Kidney epithelial cell (primary cell): ENCODE data around the gene ST6GALNAC5. TPM values are rescaled to one million over a fixed set of nuclear protein-coding genes. Genes with fewer than 3 reads are reported as not detected.

Source experiments
- DNase-seq: peaks from one replicate; pipeline ENCODE4 v3.0.0-alpha.2; 2010; ENCODE audit warnings: low read depth
- H3K27me3 ChIP-seq: 2 replicates; pipeline ENCODE4 v1.6.0; 2011; ENCODE audit warnings: low read length; ENCODE audit not compliant: control insufficient read depth, insufficient read depth
- H3K36me3 ChIP-seq: 2 replicates; pipeline ENCODE4 v1.5.1; 2011; ENCODE audit warnings: low read length; ENCODE audit not compliant: control insufficient read depth, insufficient read depth
- H3K4me3 ChIP-seq: 2 replicates; pipeline ENCODE4 v1.5.1; 2011; ENCODE audit warnings: low read depth, mild to moderate bottlenecking, control low read depth, low read length
- total RNA-seq: library from RNA; depleted of rRNA; stranded (reverse); fragments of >200 nt; gene quantifications from 2 replicates; pipeline ENCODE4 v1.2.3, GENCODE V29; 2015
- TF ChIP-seq, protein P1 (sequence below): IDR thresholded peaks from 2 replicates; pipeline ENCODE4 v1.5.1; 2011; ENCODE audit warnings: mild to moderate bottlenecking, moderate library complexity, low read length, control low read depth, inconsistent platforms; ENCODE audit not compliant: insufficient read depth, poor library complexity, severe bottlenecking

ST6GALNAC5 gene
- total RNA-seq, 1 donor from 2014 or later: 9.4 TPM

DNA sequence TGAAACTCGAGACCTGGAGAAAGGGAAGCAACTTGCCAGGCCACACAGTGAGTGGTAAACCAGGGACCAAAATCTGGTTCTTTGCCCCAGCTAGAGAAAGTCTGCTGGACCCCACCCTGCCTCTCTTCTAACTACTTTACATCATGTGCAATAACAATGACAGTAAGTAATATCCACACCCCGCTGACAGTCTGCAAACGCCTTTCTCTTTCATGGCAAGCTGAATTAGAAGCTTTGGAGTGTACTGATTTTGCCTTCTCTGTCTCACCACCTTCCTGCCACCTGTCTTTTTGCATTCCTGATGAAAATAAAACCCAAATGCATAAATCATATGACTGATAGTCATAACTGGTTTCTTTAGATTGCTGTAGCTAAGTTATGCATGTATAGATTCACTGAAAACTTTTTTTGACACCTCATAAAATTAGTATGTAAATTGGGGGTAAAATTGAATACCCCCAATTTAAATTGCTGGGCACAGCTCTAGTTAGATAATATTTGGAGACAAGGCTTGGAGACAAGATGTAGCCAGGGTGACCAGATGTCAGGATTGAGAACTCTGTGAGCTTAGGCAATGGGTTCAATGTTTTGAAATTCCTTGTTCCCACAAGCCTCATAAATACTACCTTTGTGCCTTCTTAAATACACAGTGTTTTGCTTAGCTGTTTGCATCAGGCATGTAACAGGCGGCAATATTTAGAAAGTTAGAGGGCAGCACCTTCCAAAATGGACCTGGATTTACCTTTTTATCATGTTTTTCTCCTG is 73.5 kb downstream of the ST6GALNAC5 start:
- TF ChIP-seq, protein P1, sequence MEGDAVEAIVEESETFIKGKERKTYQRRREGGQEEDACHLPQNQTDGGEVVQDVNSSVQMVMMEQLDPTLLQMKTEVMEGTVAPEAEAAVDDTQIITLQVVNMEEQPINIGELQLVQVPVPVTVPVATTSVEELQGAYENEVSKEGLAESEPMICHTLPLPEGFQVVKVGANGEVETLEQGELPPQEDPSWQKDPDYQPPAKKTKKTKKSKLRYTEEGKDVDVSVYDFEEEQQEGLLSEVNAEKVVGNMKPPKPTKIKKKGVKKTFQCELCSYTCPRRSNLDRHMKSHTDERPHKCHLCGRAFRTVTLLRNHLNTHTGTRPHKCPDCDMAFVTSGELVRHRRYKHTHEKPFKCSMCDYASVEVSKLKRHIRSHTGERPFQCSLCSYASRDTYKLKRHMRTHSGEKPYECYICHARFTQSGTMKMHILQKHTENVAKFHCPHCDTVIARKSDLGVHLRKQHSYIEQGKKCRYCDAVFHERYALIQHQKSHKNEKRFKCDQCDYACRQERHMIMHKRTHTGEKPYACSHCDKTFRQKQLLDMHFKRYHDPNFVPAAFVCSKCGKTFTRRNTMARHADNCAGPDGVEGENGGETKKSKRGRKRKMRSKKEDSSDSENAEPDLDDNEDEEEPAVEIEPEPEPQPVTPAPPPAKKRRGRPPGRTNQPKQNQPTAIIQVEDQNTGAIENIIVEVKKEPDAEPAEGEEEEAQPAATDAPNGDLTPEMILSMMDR: no peak
- Histone ChIP-seq H3K27me3 (no peaks in the 10 kb centered on the region), H3K4me3 (no peak overlapping the region), H3K36me3 (no peaks in the 10 kb centered on the region)
- no peak for DNase-seq

- H3K27me3 ChIP-seq: no peaks in the 10 kb centered on the region
- DNase-seq: no peak
- TF ChIP-seq, protein P1: no peak
These were observed 75.3 kb downstream of the ST6GALNAC5 start for GRCh38 chr1:76942549-76942948.

DNA sequence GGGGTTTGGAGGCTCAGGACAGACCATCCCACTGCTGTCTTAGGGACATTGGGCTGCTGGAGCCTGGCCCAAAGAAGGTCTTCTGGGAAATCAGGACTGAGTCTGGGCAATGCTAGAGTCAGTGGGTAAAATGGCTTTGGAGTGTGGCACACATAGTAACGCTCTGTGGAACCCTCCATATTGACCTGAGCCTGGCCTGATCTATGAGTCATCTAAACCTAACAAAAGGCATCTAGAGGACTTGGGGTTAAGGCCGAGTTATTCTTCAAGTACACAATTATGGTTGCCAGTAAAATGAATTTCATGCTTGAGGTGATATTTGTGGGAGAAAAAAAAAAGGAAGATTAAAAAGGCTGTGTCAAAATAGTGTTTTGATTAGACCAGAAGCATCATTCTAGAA is 77.7 kb downstream of the ST6GALNAC5 start:
- no peaks in the 10 kb centered on the region for H3K36me3 ChIP-seq
- H3K4me3 ChIP-seq: no peak overlapping the region
- no peak for DNase-seq
- no peaks in the 10 kb centered on the region for H3K27me3 ChIP-seq
- TF ChIP-seq, protein P1: no peak

More at GRCh38 chr1:76942549-76942948, 75.3 kb downstream of the ST6GALNAC5 start:
- no peaks in the 10 kb centered on the region for H3K36me3 ChIP-seq
- no peak overlapping the region for H3K4me3 ChIP-seq

- DNase-seq: no peak
- TF ChIP-seq, protein P1: no peak
- H3K36me3 ChIP-seq: no peaks in the 10 kb centered on the region
- no peaks in the 10 kb centered on the region for H3K27me3 ChIP-seq
- no peak overlapping the region for H3K4me3 ChIP-seq
These were observed 81.6 kb downstream of the ST6GALNAC5 start for GRCh38 chr1:76948846-76949245.

- peak; percentile 50 for DNase-seq
- Histone ChIP-seq H3K36me3 (no peaks in the 10 kb centered on the region), H3K4me3 (no peak overlapping the region), H3K27me3 (no peaks in the 10 kb centered on the region)
- TF ChIP-seq, protein P1: no peak
These were observed 82.2 kb downstream of the ST6GALNAC5 start for GRCh38 chr1:76949503-76949902.

DNA sequence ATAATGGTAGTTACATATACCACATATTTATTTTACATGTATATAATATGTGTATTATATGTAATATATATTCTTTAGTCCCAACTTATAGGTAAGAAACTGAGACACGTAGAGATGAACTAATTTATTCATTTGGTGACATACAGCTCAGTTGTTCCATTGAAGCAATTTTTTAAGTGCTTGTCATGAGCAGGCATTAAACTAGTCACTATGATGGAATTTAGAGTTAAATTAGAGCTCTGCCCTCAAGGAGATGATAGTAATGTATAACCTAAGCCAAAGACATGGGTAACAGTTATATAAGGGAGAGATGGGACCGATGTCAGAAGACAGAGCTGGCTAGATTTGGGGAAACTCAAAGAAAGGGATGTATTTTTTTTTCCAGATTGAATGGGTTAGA is 83.0 kb downstream of the ST6GALNAC5 start:
- Histone ChIP-seq H3K27me3 (no peaks in the 10 kb centered on the region), H3K36me3 (no peaks in the 10 kb centered on the region), H3K4me3 (no peak overlapping the region)
- DNase-seq: peak; percentile 26
- TF ChIP-seq, protein P1: no peak
